NCI-H2227 treated with DMSO at 0.1 percent for 48 hours (cell line): ENCODE data around the gene RTN4IP1.
A peak's percentile ranks its signal among the peaks of the same experiment; 100 is the strongest.
"Not testable (repeated sequence)": the region's sequence is repeated elsewhere in the genome, so short reads cannot be mapped to it uniquely, and the experiment has no call there.

Source experiments
- DNase-seq: peaks from one replicate; lab custom pipeline; 2025; lab: John Stamatoyannopoulos, UW

The RTN4IP1 gene

GRCh38 chr6:106581468-106581867 is 47.8 kb downstream of the RTN4IP1 start:
- DNase-seq = no peak

- no peak for DNase-seq
Measured at GRCh38 chr6:106579281-106579680, 50.0 kb downstream of the RTN4IP1 start.

DNA sequence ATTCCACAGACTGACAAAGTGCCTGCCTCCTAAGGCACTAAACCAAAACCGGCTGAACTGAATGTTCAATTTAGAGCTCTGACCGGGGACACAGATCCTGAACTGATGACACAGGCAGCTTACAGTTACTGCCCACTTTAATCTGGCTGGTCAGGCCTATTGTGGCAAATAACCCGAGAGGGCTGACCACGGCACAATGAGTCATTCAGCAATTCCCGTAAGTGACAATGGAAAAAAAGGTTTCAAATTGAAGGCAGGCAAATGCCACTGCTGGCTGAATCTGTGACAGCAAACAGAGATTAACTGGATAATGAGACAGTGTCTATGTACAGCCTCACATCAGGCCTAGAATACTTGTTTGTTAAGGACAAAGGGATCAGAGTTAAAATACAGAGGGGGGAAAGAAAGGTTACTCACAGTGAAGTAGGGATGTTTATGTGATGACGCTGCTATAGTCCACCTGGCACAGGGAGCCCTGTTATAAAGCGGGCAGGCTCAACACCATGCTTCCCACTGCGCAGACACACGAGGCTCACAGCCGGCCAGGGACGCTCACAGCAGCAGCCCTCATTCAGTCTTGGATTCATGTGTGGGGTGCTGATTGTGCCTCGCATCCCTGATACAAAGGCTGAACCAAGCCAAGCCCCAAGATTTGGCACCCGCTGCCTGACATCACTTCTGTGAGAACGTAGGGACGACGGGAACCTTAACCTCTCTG is 54.4 kb downstream of the RTN4IP1 start:
- peak; percentile 40 for DNase-seq

DNA sequence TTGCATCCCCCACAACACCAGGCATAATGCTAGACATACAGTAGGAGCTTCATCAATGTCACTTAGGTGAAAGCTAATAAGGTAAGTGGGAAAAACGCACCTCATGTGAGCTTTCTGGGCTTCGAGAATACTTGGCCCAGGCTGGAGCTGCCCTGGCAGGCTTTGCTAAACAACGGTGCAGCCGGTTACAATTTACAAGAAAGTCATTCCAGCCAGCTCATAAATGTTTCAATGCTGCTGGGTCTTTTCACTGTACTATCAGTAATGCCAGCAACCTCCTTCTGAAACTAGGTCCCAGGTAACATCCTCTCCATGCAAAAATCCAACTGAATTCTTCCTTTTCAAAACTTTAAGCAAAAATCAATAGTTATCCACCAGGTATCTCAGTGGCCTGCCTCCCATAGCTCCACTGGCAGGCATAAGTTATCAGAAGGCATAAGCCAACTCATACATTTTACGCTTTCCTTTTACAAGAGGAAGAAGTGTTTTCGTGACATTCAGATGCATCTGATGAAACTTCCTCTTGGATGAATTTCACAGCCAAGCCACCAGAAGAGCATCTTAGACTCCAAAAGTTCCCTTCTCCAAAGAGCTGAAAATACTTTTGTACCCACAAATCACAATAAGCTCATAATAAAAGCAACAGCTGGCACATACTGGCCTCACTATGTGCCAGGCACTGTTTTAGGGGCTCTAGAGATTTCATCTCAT is 56.3 kb downstream of the RTN4IP1 start:
- no peak for DNase-seq

GRCh38 chr6:106572436-106572835 is 56.9 kb downstream of the RTN4IP1 start:
- DNase-seq = no peak

DNA sequence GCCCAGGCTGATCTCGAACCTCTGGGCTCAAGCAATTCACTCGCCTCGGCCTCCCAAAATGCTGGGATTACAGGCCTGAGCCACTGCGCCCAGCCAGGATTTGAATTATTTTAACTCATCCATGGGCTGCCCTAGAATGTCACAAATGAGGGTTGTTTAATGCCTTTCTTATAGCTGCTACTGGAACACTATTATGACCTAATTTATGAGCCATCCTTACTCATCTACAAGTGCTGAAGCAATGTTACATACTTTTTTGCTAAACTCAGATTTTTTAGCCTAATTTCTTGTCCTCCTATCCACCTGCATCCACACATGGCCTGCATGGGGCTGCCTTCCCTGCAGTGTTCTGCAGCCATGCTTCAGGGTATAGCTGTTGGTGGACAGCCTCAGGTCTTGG is 59.9 kb downstream of the RTN4IP1 start:
- DNase-seq = no peak

- no peak for DNase-seq
Measured at GRCh38 chr6:106568530-106568929, 60.8 kb downstream of the RTN4IP1 start.

DNA sequence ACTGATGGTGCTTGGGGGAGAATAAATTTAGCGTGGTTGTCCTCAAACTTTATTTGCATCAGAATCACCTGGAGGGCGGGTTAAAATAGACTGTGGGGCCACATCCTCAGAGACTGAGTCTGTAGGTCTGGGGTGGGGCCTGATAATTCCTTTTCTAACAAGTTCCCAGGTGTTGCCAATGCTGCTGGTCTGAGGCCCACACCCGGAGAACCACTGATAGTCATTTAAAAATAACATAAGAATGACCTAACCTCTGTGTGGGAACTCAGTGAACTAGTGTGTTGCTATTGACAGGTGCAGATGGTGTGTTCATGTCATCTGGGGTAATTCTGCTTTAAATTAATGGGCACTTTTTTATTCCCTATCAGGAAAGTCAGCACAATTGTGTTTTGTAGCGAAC is 64.8 kb downstream of the RTN4IP1 start:
- DNase-seq = no peak

DNA sequence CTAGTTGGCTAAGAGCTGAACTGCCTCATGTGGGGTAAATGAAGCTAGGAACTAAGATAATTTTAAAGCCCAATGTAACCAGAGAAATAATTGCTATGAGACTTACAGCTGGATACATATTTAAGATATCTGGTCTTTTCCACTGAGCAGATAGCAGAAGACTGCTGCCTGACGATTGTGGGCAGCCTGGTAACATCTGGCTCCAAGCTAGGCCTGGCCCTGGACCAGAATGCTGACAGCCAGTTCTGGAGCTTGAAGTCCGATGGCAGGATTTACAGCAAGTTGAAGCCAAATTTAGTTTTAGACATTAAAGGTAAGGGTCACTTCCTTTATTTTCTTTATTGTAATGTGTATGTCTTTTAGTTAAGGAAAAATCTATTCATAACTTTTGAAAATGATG is 65.7 kb downstream of the RTN4IP1 start:
- no peak for DNase-seq

DNA sequence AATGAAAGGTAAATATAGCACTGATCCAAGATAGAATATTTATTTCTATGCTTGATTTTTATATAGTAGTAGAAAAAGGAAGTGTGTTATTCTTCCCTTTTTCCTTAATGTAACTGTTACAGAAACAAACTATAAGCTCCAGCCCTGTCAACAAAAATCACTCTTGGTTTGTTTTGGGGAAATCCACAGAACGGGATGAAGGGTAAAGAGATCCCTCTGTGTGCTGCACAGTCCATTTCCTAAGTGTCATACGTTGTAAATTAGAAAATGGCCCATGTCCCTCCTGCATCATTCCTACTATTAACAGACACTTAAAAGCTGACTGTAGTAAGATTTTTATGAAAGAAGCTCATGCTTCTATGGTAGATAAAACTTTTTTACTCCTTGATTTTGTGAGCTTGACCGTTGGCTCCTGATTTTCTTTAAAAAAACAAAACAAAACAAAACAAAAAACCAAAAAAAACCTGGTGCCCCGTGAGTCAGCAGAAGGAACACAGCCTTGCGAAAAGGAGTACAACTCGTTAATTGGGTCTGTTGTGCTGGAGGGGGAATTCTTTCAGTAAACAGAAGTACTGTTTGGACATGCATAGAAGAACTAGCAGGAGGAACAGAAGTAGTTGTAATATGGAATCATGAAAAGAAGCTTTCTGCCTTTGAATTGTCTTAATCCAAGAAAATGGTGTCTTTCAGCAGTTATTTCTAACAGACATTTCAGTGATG is 67.5 kb downstream of the RTN4IP1 start:
- DNase-seq = no peak

- DNase-seq = no peak
Measured at GRCh38 chr6:106560996-106561685, 68.2 kb downstream of the RTN4IP1 start.

GRCh38 chr6:106559659-106560058 is 69.6 kb downstream of the RTN4IP1 start:
- not testable (repeated sequence) for DNase-seq

GRCh38 chr6:106558364-106558763 is 70.9 kb downstream of the RTN4IP1 start:
- DNase-seq = no peak

GRCh38 chr6:106557837-106558236 is 71.5 kb downstream of the RTN4IP1 start:
- no peak for DNase-seq

DNA sequence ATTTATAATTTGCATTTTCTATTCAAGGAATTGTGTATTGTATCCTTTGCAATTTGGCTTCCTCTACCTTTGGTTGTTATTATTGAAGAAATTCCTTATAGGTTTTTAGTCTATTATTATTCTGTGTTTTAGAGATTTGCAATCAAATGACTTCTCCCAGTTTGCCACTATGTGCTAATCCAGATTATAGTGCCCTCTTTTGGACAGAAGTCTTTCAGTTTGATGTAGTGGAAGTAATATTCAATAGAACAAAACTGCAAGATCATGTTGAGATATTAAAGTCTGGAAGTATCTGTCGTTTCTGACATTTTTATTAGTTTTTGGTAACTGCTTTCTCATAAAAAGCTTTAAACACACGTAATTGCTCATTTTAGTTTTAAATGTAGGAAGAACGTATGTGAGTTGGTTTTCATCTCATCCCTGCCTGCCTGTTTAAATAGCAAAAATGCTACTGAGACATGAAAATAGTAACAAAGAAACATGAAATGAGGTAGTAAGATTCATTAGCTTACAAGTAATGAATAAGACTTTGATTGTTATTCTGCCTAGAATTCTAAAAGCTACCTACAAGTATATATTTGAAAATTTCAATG is 72.8 kb downstream of the RTN4IP1 start:
- DNase-seq = no peak

GRCh38 chr6:106555767-106556166 is 73.5 kb downstream of the RTN4IP1 start:
- no peak for DNase-seq

- no peak for DNase-seq
Measured at GRCh38 chr6:106553440-106553839, 75.9 kb downstream of the RTN4IP1 start.

GRCh38 chr6:106551155-106551554 is 78.1 kb downstream of the RTN4IP1 start:
- no peak for DNase-seq

- DNase-seq = no peak
Measured at GRCh38 chr6:106549521-106549920, 79.8 kb downstream of the RTN4IP1 start.

DNA sequence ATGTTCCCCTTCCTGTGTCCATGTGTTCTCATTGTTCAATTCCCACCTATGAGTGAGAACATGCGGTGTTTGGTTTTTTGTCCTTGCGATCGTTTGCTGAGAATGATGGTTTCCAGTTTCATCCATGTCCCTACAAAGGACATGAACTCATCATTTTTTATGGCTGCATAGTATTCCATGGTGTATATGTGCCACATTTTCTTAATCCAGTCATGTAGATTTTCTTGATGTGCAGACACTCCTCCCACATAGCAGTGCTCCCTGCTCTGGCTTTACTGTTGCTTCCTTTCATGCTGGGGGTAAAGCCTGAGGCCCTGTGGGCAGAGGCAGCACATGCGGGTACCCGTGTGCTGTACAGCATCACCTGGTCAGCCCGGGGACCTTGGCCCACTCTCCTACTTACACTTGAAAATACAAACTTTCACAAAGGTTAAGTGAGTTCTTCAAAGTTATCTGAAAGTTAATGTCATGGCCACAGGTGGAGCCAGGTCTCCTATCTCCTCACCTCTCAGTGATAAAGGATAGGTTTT is 80.3 kb downstream of the RTN4IP1 start:
- DNase-seq = not testable (repeated sequence)

- DNase-seq = no peak
Measured at GRCh38 chr6:106547601-106548453, 81.5 kb downstream of the RTN4IP1 start.
